Ureter (tissue), 1 donor: Measurements from ENCODE around the gene RRAS2. TPM values are rescaled to one million over a fixed set of nuclear protein-coding genes. Genes with fewer than 3 reads are reported as not detected.
"Not testable (repeated sequence)": the region's sequence is repeated elsewhere in the genome, so short reads cannot be mapped to it uniquely, and the experiment has no call there.

ENCODE experiments used
- DNase-seq: peaks from one replicate; pipeline ENCODE4 v3.0.0-alpha.2; 2020; ENCODE audit warnings: low spot score
- total RNA-seq: library from RNA; stranded (reverse); gene quantifications from one replicate; pipeline ENCODE4 v1.2.4, GENCODE V29; 2023
- donor health status: DM: yes; HTN: yes; CAD: no.

The RRAS2 gene
- total RNA-seq = 31.1 TPM

GRCh38 chr11:14358729-14359439 lies at the start of gene RRAS2:
Gene RRAS2, minus strand, starts transcription at chr11:14359183. Its CDS starts 313 bp downstream, at chr11:14358870.
- peak; percentile 62 for DNase-seq

GRCh38 chr11:14408612-14409011 lies 49.6 kb upstream of the RRAS2 start:
- no peak for DNase-seq

GRCh38 chr11:14406116-14406515 lies 47.1 kb upstream of the RRAS2 start:
- DNase-seq = not testable (repeated sequence)

GRCh38 chr11:14403528-14403927 lies 44.5 kb upstream of the RRAS2 start:
- DNase-seq = not testable (repeated sequence)

- DNase-seq = no peak
Measured at GRCh38 chr11:14399087-14399486, 40.1 kb upstream of the RRAS2 start.

- DNase-seq = no peak
Measured at GRCh38 chr11:14396273-14396672, 37.3 kb upstream of the RRAS2 start.

- no peak for DNase-seq
Measured at GRCh38 chr11:14393889-14394288, 34.9 kb upstream of the RRAS2 start.

GRCh38 chr11:14393129-14393528 lies 34.1 kb upstream of the RRAS2 start:
- no peak for DNase-seq

- DNase-seq = no peak
Measured at GRCh38 chr11:14390669-14391068, 31.7 kb upstream of the RRAS2 start.

- DNase-seq = no peak
Measured at GRCh38 chr11:14388352-14388751, 29.4 kb upstream of the RRAS2 start.

- DNase-seq = no peak
Measured at GRCh38 chr11:14386895-14387480, 28.0 kb upstream of the RRAS2 start.

GRCh38 chr11:14386081-14386480 lies 27.1 kb upstream of the RRAS2 start:
- DNase-seq = no peak

GRCh38 chr11:14384338-14384737 lies 25.4 kb upstream of the RRAS2 start:
- no peak for DNase-seq

- no peak for DNase-seq
Measured at GRCh38 chr11:14381968-14382367, 23.0 kb upstream of the RRAS2 start.

- DNase-seq = peak; percentile 71
Measured at GRCh38 chr11:14380947-14381561, 22.1 kb upstream of the RRAS2 start.

GRCh38 chr11:14380125-14380936 lies 21.3 kb upstream of the RRAS2 start:
- DNase-seq = no peak

GRCh38 chr11:14378171-14378570 lies 19.2 kb upstream of the RRAS2 start:
- DNase-seq = no peak

GRCh38 chr11:14376920-14377319 lies 17.9 kb upstream of the RRAS2 start:
- DNase-seq = no peak

GRCh38 chr11:14374922-14375830 lies 16.2 kb upstream of the RRAS2 start:
- no peak for DNase-seq

- no peak for DNase-seq
Measured at GRCh38 chr11:14373941-14374646, 15.1 kb upstream of the RRAS2 start.

GRCh38 chr11:14372011-14372410 lies 13.0 kb upstream of the RRAS2 start:
- no peak for DNase-seq
